B cell (primary cell): Measurements from ENCODE around the gene IP6K2. TPM values are rescaled to one million over a fixed set of nuclear protein-coding genes. Genes with fewer than 3 reads are reported as not detected.

Source experiments
- ATAC-seq: fragments of 200-7000 bp; cut with Tn5 transposase; one replicate; pipeline ENCODE4 v1.10.0; 2021; ENCODE audit warnings: low read depth, mild to moderate bottlenecking, moderate number of reproducible peaks, moderate library complexity
- CTCF ChIA-PET: fragments of 350-600 bp; sonication (Branson Sonifier 250); formaldehyde crosslinking; loops from one replicate; lab custom pipeline; 2021; ENCODE audit warnings: antibody characterized with exemption, inconsistent platforms; lab: Charles Lee
- POLR2A ChIA-PET: fragments of 350-600 bp; sonication (Branson Sonifier 250); formaldehyde crosslinking; loops from one replicate; lab custom pipeline; 2021; ENCODE audit warnings: antibody characterized with exemption; lab: Charles Lee
- DNase-seq: peaks from one replicate; pipeline ENCODE4 v3.0.0; 2013
- H2AFZ ChIP-seq: 2 replicates; pipeline ENCODE4 v1.6.1; 2012; ENCODE audit warnings: mild to moderate bottlenecking, low read depth, low read length; ENCODE audit not compliant: insufficient read depth, poor library complexity, severe bottlenecking
- H3K27ac ChIP-seq, 2 donors: 1 replicate in 1 of 2; 2 replicates in 1 of 2; pipeline ENCODE4 v1.5.1; 2012 to 2013; ENCODE audit warnings: low read length in 2 of 2, mild to moderate bottlenecking in 2 of 2, moderate library complexity in 1 of 2
- H3K27me3 ChIP-seq, 4 experiments: fragments of 200-600 bp in 1 of 4; sonication (generic) in 1 of 4; replicated peaks in 1 of 4; 1 replicate in 2 of 4; 2 replicates in 2 of 4; pipeline versions ENCODE4 v1.6.1 to v1.7.0; 2013 to 2016; ENCODE audit warnings: low read length in 3 of 4, mild to moderate bottlenecking in 2 of 4, mixed read lengths in 1 of 4, moderate library complexity in 1 of 4; ENCODE audit not compliant: insufficient read depth in 4 of 4, control insufficient read depth in 3 of 4; ENCODE audit errors: control extremely low read depth in 1 of 4
- H3K36me3 ChIP-seq, 2 experiments: replicated peaks in 1 of 2; 1 replicate in 1 of 2; 2 replicates in 1 of 2; pipeline versions ENCODE4 v1.6.1 to v1.7.1; 2013; ENCODE audit warnings: low read length in 1 of 2; ENCODE audit not compliant: insufficient read depth in 2 of 2, control insufficient read depth in 1 of 2; ENCODE audit errors: control extremely low read depth in 1 of 2, extremely low read depth in 1 of 2
- H3K4me1 ChIP-seq, 2 donors: fragments of 200-600 bp in 1 of 2; sonication (generic) in 1 of 2; 1 replicate in 1 of 2; 2 replicates in 1 of 2; pipeline versions ENCODE4 v1.5.1 to v1.6.1; 2013 to 2017; ENCODE audit warnings: low read length in 2 of 2; ENCODE audit not compliant: control insufficient read depth in 2 of 2, insufficient read depth in 2 of 2
- H3K4me2 ChIP-seq: replicated peaks from 2 replicates; pipeline ENCODE3; 2012; ENCODE audit warnings: mild to moderate bottlenecking, low read depth, low read length; ENCODE audit not compliant: poor library complexity, severe bottlenecking
- H3K4me3 ChIP-seq, 5 experiments: fragments of 200-600 bp in 1 of 5; sonication (generic) in 1 of 5; 1 replicate in 3 of 5; 2 replicates in 2 of 5; pipeline versions ENCODE4 v1.5.1 to v1.7.0; 2011 to 2016; ENCODE audit warnings: low read length in 4 of 5, mild to moderate bottlenecking in 4 of 5, low read depth in 2 of 5, control low read depth in 1 of 5, moderate library complexity in 1 of 5; ENCODE audit not compliant: insufficient read depth in 1 of 5; ENCODE audit errors: control extremely low read depth in 1 of 5, extremely low read depth in 1 of 5
- H3K79me2 ChIP-seq: fragments of 200-600 bp; sonication (generic); one replicate; pipeline ENCODE4 v1.6.0; 2016; ENCODE audit warnings: low read length; ENCODE audit not compliant: control insufficient read depth, insufficient read depth
- H3K9ac ChIP-seq: fragments of 200-600 bp; sonication (generic); 2 replicates; pipeline ENCODE4 v1.6.1; 2017; ENCODE audit warnings: mild to moderate bottlenecking, low read length, moderate library complexity
- H3K9me3 ChIP-seq, 3 donors: one replicate each; pipeline versions ENCODE4 v1.6.1 to v1.7.1; 2013; ENCODE audit warnings: low read length in 2 of 3; ENCODE audit not compliant: control insufficient read depth in 2 of 3, insufficient read depth in 1 of 3; ENCODE audit errors: control extremely low read depth in 1 of 3
- H4K20me1 ChIP-seq: 2 replicates; pipeline ENCODE4 v1.6.0; 2012; ENCODE audit warnings: mild to moderate bottlenecking, low read length; ENCODE audit not compliant: insufficient read depth, control insufficient read depth, poor library complexity, severe bottlenecking
- H3K27ac Mint-ChIP-seq: one replicate; pipeline ENCODE4 v1.8.0; 2021; ENCODE audit warnings: mixed read lengths
- H3K27me3 Mint-ChIP-seq: one replicate; pipeline ENCODE4 v1.8.0; 2021; ENCODE audit warnings: mixed read lengths
- H3K4me1 Mint-ChIP-seq: one replicate; pipeline ENCODE4 v1.8.0; 2021; ENCODE audit warnings: mixed read lengths
- H3K4me3 Mint-ChIP-seq: one replicate; pipeline ENCODE4 v1.8.0; 2021; ENCODE audit warnings: mixed read lengths
- H3K9me3 Mint-ChIP-seq: one replicate; pipeline ENCODE4 v1.8.0; 2022; ENCODE audit warnings: mixed read lengths; ENCODE audit not compliant: insufficient read depth
- CTCF ChIP-seq: fragments of 200-600 bp; IDR thresholded peaks from one replicate; pipeline ENCODE4 v1.8.0; 2022; ENCODE audit warnings: antibody characterized with exemption, mild to moderate bottlenecking
- EZH2 ChIP-seq: IDR thresholded peaks from 2 replicates; pipeline ENCODE4 v1.6.1; 2012; ENCODE audit warnings: borderline replicate concordance, low read depth, mild to moderate bottlenecking, moderate library complexity, low read length; ENCODE audit not compliant: insufficient read depth, poor library complexity, severe bottlenecking
- WGBS: methylation state at CpG from one replicate; pipeline ENCODE4 v1.1.5; 2013; ENCODE audit warnings: missing lambda C conversion rate; ENCODE audit not compliant: insufficient coverage; 5-methylcytosine and 5-hydroxymethylcytosine counted together
- intact Hi-C: fragments of 100-400 bp; cut with micrococcal nuclease; formaldehyde crosslinking; loops from one replicate; pipeline ENCODE4 v1.10.0; 2022
- polyA plus RNA-seq: library from polyadenylated mRNA; depleted of rRNA; stranded (reverse); fragments of >200 nt; gene quantifications from 2 replicates; pipeline ENCODE4 v1.2.3, GENCODE V29; 2012
- total RNA-seq, 2 donors: library from RNA; stranded (reverse); fragments of 120-200 nt in 1 of 2; gene quantifications; 1 replicate in 1 of 2; 2 replicates in 1 of 2; pipeline versions ENCODE4 v1.2.3 to v1.2.4, GENCODE V29; 2013 to 2022

The IP6K2 gene
- total and polyA plus RNA-seq, 2 donors (not counting 1 experiment from before 2014, with no cell fraction given) = 132 to 140 TPM

- ATAC-seq (no peak), DNase-seq (peak; percentile 54)
- Mint-ChIP-seq H3K4me3 (peak overlapping the region; percentile 98), H3K27me3 (no peaks in the 10 kb centered on the region), H3K27ac (peak overlapping the region; percentile 93), H3K4me1 (peaks cover 37% of the 10 kb centered on the region), H3K9me3 (no peaks in the 10 kb centered on the region)
- peak overlapping the region; percentile 91 for H3K9ac ChIP-seq
- H3K27ac ChIP-seq = peak overlapping the region; percentile 74 to 77
- no peaks in the 10 kb centered on the region for H3K9me3 ChIP-seq
- ChIA-PET POLR2A (interaction anchor here (0.5 to 1.1 kb wide), 3 partner anchors 19 to 313 kb away, joined by 3 to 7 read pairs (median 3); partner anchors contain the start of gene IMPDH2), CTCF (interaction anchor here (1.0 to 3.2 kb wide), 5 partner anchors 10 to 236 kb away, joined by 3 to 13 read pairs (median 4); partner anchors contain the start of genes ARIH2 and NCKIPSD)
- peak overlapping the region; percentile 90 to 99 (median 95) for H3K4me3 ChIP-seq
- peaks cover 20 to 21% of the 10 kb centered on the region in 2 donors for H3K4me1 ChIP-seq
- peaks cover 54% of the 10 kb centered on the region for H3K79me2 ChIP-seq
- peaks cover 0 to 19% of the 10 kb centered on the region in 2 experiments for H3K36me3 ChIP-seq
- WGBS = 0% methylated on average over 12 of the region's 16 CpGs
- H2AFZ ChIP-seq = peak overlapping the region; percentile 82
- H3K27me3 ChIP-seq = no peaks in the 10 kb centered on the region
- H3K4me2 ChIP-seq = peak overlapping the region; percentile 72
- intact Hi-C loops = loop anchor here (2.0 to 10.0 kb wide), 3 partner anchors 52 to 1521 kb away; partner anchors contain the start of genes GNAI2, IMPDH2 and NDUFAF3
- H4K20me1 ChIP-seq = peaks cover 17% of the 10 kb centered on the region
- no peak for TF ChIP-seq CTCF
- TF ChIP-seq EZH2 = no peak
Measured at GRCh38 chr3:48716508-48716981, 476 bp downstream of the IP6K2 start.

GRCh38 chr3:48715174-48715800 lies 1.7 kb downstream of the IP6K2 start:
- ChIA-PET POLR2A (interaction anchor here (1.3 kb wide), 1 partner anchor 132 kb away, joined by 3 read pairs; no protein-coding TSS in a partner anchor), CTCF (interaction anchor here (1.0 to 3.2 kb wide), 4 partner anchors 8 to 279 kb away, joined by 3 to 13 read pairs (median 4); partner anchors contain the start of gene NCKIPSD)
- Histone ChIP-seq H3K4me1 (peaks cover 20 to 21% of the 10 kb centered on the region in 2 donors), H3K27ac (peak overlapping the region in 1 of 2 donors; percentile 40), H3K27me3 (no peaks in the 10 kb centered on the region), H3K4me3 (peak overlapping the region in 1 of 5 experiments; percentile 95), H2AFZ (no peak overlapping the region), H3K36me3 (peaks cover 0 to 27% of the 10 kb centered on the region in 2 experiments), H3K9me3 (no peaks in the 10 kb centered on the region), H4K20me1 (peaks cover 25% of the 10 kb centered on the region), H3K4me2 (peak overlapping the region; percentile 72), H3K79me2 (peaks cover 67% of the 10 kb centered on the region), H3K9ac (peak overlapping the region; percentile 91)
- Mint-ChIP-seq H3K4me3 (peak overlapping the region; percentile 98), H3K4me1 (peaks cover 43% of the 10 kb centered on the region), H3K9me3 (no peaks in the 10 kb centered on the region), H3K27ac (peak overlapping the region; percentile 10), H3K27me3 (no peaks in the 10 kb centered on the region)
- DNase-seq (no peak), ATAC-seq (no peak)
- intact Hi-C loops = loop anchor here (5.0 to 10.0 kb wide), 2 partner anchors 310 to 1522 kb away; partner anchors contain the start of genes GNAI2, IMPDH2 and NDUFAF3
- no peak for TF ChIP-seq CTCF
- TF ChIP-seq EZH2 = no peak
